Measurements from ENCODE around the gene DOLPP1.
"Not testable (repeated sequence)": the region's sequence is repeated elsewhere in the genome, so short reads cannot be mapped to it uniquely, and the experiment has no call there.

DOLPP1 gene

DNA sequence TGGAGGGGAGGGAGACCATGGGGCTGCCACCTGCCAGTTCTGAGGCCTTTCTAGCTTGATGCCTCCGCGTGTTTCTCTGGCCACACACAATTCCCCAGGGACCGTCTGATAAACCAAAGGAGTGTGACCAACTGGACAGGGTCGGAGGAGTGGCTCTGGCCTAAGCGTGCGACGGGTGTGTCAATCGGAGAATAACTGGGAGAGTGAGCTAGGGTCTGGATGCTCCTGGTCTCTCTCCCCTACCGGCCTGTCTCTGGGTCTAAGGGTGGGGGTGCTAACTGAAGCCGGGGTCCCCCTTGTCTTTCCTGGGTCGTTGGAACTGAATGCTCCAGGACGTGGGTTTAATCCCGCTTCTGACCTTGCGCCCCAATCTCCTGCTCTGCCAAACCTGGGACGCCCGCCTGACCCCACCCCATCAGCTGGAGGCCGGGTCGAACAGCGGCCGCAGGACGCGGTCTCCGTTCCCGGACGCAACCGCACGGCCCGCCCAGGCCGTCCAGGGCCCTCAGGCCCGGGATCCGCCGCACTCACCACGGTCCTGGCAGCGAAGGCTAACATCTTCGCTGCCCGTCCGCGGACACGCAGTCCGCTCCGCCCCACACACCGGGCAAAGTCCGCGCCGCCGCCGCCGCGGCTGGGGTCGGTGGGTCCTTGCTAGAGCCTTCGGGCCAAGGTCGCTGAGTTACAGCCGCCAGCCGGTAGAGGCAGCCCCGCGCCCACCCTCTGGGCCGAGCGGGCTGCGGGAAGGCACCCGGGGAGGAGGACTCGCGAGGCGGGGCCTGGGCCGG is 29.2 kb downstream of the DOLPP1 start:
- H4K20me1 ChIP-seq (ENCODE audit: insufficient read depth, low read length), result peaks cover 14% of the 10 kb centered on the region; the same call in 1 of the 2 replicates
- peak overlapping the region; percentile 92 for H3K4me3 ChIP-seq (ENCODE audit: low read length)
- H3K27me3 ChIP-seq (ENCODE audit: low read depth, low read length), result peaks cover 6% of the 10 kb centered on the region
- H3K4me2 ChIP-seq (ENCODE audit: low read length), result peak overlapping the region; percentile 100; the same call in 1 of the 2 replicates
- H3K4me1 ChIP-seq (ENCODE audit: low read length), result peaks cover 20% of the 10 kb centered on the region
- H3K27ac ChIP-seq (ENCODE audit: low read length), result no peak overlapping the region
- TF ChIP-seq EZH2phosphoT487 (IDR thresholded peaks at IDR 0.05; ENCODE audit: low read depth), result no peak
- TF ChIP-seq, protein P1, sequence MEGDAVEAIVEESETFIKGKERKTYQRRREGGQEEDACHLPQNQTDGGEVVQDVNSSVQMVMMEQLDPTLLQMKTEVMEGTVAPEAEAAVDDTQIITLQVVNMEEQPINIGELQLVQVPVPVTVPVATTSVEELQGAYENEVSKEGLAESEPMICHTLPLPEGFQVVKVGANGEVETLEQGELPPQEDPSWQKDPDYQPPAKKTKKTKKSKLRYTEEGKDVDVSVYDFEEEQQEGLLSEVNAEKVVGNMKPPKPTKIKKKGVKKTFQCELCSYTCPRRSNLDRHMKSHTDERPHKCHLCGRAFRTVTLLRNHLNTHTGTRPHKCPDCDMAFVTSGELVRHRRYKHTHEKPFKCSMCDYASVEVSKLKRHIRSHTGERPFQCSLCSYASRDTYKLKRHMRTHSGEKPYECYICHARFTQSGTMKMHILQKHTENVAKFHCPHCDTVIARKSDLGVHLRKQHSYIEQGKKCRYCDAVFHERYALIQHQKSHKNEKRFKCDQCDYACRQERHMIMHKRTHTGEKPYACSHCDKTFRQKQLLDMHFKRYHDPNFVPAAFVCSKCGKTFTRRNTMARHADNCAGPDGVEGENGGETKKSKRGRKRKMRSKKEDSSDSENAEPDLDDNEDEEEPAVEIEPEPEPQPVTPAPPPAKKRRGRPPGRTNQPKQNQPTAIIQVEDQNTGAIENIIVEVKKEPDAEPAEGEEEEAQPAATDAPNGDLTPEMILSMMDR (IDR thresholded peaks at IDR 0.05; ENCODE audit: low read depth, low read length), result no peak
- no peaks in the 10 kb centered on the region for H3K9me3 ChIP-seq (ENCODE audit: insufficient read depth, low read length)
- H2AFZ ChIP-seq (ENCODE audit: low read depth, low read length), result no peak overlapping the region
- H3K36me3 ChIP-seq (replicated peaks; ENCODE audit: low read depth, low read length), result no peaks in the 10 kb centered on the region
- no peak overlapping the region for H3K9ac ChIP-seq (ENCODE audit: low read length)
- H3K79me2 ChIP-seq (ENCODE audit: low read length), result peaks cover 36% of the 10 kb centered on the region

DNA sequence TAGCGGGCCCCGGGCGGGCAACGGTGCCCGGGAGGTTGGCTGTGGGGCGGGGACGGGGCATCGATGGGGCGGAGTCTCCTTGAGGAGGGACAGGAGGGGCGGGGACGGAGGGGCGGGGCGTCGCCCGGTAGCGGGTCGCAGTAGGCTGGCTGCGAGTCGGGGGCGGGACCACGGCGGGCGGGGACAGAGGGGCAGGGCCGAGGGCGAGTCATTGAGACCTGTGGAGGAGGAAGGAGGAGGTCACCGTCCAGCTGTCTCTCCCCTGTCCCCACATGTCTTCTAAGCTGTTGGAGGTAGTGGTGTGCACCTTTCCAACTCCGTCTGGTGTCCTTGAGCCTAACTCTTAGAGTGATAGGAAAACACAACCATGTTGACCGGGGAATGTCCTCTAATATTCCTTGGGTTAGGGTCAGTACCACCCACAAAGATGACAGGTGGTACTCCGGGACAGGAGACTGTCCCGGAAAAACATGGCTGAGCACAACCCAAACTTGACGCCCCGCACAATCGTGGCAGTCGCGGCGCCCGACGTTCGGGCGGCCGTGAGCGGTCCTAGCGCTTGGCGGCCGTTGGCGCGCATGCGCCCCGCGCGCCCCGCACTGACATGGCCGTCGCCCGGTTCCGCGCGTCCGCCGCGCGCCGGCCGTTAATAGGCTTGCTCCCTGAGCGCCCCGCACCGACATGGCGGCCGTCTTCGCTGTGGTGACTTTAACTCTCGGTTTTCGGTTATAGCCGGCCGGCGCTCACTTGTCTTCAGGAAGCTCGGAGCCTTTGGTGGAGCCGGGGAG is 30.0 kb downstream of the DOLPP1 start, which contains the start of the genes CRAT and PTPA:
Gene CRAT, minus strand, starts transcription at position 54 of the 788 bp plus-strand sequence. CDS start 284 bp downstream, outside the sequence.
Gene PTPA, plus strand, starts transcription at position 676 of the 788 bp plus-strand sequence. CDS start 186 bp downstream, outside the sequence.
- Histone ChIP-seq H2AFZ (ENCODE audit: low read depth, low read length) (peak within 1 kb of the TSS; percentile 80), H3K4me2 (ENCODE audit: low read length) (peak within 1 kb of the TSS; percentile 100), H3K4me1 (ENCODE audit: low read length) (peaks cover 20% of the 10 kb centered on the region), H3K27ac (ENCODE audit: low read length) (peak within 1 kb of the TSS; percentile 65), H3K9ac (ENCODE audit: low read length) (peak within 1 kb of the TSS; percentile 91), H3K9me3 (ENCODE audit: insufficient read depth, low read length) (no peaks in the 10 kb centered on the region), H3K36me3 (replicated peaks; ENCODE audit: low read depth, low read length) (no peaks in the 10 kb centered on the region), H4K20me1 (ENCODE audit: insufficient read depth, low read length) (peaks cover 16% of the 10 kb centered on the region; the same call in 1 of the 2 replicates), H3K4me3 (ENCODE audit: low read length) (peak within 1 kb of the TSS; percentile 92), H3K79me2 (ENCODE audit: low read length) (peaks cover 44% of the 10 kb centered on the region), H3K27me3 (ENCODE audit: low read depth, low read length) (peaks cover 2% of the 10 kb centered on the region)
- TF ChIP-seq, protein P1 (IDR thresholded peaks at IDR 0.05; ENCODE audit: low read depth, low read length), result no peak
- TF ChIP-seq EZH2phosphoT487 (IDR thresholded peaks at IDR 0.05; ENCODE audit: low read depth), result no peak

DNA sequence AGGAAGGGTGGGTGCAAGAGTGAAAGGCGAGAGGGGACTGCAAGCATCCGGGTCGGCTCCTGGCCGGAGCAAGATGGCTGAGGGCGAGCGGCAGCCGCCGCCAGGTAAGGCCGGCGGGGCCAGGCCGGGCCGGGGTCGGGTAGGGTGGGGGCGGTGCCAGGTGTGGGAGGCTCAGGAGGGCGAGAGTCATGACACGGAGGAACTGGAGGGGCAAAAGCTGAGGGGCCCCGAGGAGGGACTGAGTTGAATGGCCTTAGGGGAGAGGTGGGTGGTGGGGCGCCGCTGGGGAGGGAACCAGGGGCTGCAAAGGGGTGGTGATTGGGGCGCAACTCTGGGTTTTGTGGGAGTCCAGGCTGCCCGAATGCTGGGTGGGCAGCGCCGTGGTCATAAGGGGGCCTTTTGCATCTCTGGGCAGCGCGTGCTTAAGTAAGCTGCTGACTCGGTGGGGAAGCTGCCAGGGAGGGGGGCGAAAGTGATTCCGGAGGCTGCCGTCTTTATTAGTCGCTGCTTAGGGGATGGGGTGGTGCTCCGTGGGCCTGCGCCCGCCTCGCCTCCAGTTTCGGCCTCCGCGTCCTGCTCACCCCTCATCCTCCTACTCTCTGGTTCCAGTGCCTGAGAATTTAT is 30.7 kb downstream of the DOLPP1 start:
- Histone ChIP-seq H3K4me1 (ENCODE audit: low read length) (peaks cover 20% of the 10 kb centered on the region), H3K9me3 (ENCODE audit: insufficient read depth, low read length) (no peaks in the 10 kb centered on the region), H3K9ac (ENCODE audit: low read length) (peak overlapping the region; percentile 91), H3K4me2 (ENCODE audit: low read length) (peak overlapping the region; percentile 74), H3K79me2 (ENCODE audit: low read length) (peaks cover 48% of the 10 kb centered on the region), H4K20me1 (ENCODE audit: insufficient read depth, low read length) (peaks cover 16% of the 10 kb centered on the region; the same call in 1 of the 2 replicates), H2AFZ (ENCODE audit: low read depth, low read length) (peak overlapping the region; percentile 78), H3K27ac (ENCODE audit: low read length) (peak overlapping the region; percentile 65), H3K36me3 (replicated peaks; ENCODE audit: low read depth, low read length) (no peaks in the 10 kb centered on the region), H3K27me3 (ENCODE audit: low read depth, low read length) (no peaks in the 10 kb centered on the region; the same call in none of the 2 replicates), H3K4me3 (ENCODE audit: low read length) (peak overlapping the region; percentile 92)
- TF ChIP-seq, protein P1 (IDR thresholded peaks at IDR 0.05; ENCODE audit: low read depth, low read length), result no peak
- TF ChIP-seq EZH2phosphoT487 (IDR thresholded peaks at IDR 0.05; ENCODE audit: low read depth), result no peak

DNA sequence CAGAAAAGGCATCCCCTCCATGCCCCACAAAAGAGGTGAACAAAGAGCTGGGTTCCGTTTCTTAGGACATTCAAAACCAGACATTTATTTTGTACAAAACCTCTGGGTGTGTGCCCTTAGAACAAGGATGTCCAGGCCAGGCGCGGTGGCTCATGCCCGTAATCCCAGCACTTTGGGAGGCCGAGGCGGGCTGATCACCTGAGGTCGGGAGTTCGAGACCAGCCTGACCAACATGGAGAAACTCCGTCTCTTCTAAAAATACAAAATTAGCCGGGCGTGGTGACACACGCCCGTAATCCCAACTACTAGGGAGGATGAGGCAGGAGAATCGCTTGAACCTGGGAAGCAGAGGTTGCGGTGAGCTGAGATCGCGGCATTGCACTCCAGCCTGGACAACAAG is 31.6 kb downstream of the DOLPP1 start:
- not testable (repeated sequence) for H3K36me3 ChIP-seq (replicated peaks; ENCODE audit: low read depth, low read length); H3K9me3 ChIP-seq (ENCODE audit: insufficient read depth, low read length); H2AFZ ChIP-seq (ENCODE audit: low read depth, low read length); H3K27ac ChIP-seq (ENCODE audit: low read length); H3K27me3 ChIP-seq (ENCODE audit: low read depth, low read length)
- Histone ChIP-seq H3K4me3 (ENCODE audit: low read length) (peak overlapping the region; percentile 92), H3K4me1 (ENCODE audit: low read length) (peaks cover 20% of the 10 kb centered on the region), H3K79me2 (ENCODE audit: low read length) (peaks cover 54% of the 10 kb centered on the region), H3K4me2 (ENCODE audit: low read length) (peak overlapping the region; percentile 74), H4K20me1 (ENCODE audit: insufficient read depth, low read length) (peaks cover 16% of the 10 kb centered on the region; the same call in 1 of the 2 replicates), H3K9ac (ENCODE audit: low read length) (peak overlapping the region; percentile 91)

All from OCI-LY3 (cell line).